GM19043 (cell line): ENCODE measurements around the gene CHRNB1.
"Not testable (repeated sequence)": the region's sequence is repeated elsewhere in the genome, so short reads cannot be mapped to it uniquely, and the experiment has no call there.

Experiments used
- ATAC-seq: cut with Tn5 transposase; IDR thresholded peaks from one replicate; pipeline ENCODE4 v1.9.1; 2021; ENCODE audit warnings: low read depth; ENCODE audit not compliant: unreplicated experiment

CHRNB1 gene

DNA sequence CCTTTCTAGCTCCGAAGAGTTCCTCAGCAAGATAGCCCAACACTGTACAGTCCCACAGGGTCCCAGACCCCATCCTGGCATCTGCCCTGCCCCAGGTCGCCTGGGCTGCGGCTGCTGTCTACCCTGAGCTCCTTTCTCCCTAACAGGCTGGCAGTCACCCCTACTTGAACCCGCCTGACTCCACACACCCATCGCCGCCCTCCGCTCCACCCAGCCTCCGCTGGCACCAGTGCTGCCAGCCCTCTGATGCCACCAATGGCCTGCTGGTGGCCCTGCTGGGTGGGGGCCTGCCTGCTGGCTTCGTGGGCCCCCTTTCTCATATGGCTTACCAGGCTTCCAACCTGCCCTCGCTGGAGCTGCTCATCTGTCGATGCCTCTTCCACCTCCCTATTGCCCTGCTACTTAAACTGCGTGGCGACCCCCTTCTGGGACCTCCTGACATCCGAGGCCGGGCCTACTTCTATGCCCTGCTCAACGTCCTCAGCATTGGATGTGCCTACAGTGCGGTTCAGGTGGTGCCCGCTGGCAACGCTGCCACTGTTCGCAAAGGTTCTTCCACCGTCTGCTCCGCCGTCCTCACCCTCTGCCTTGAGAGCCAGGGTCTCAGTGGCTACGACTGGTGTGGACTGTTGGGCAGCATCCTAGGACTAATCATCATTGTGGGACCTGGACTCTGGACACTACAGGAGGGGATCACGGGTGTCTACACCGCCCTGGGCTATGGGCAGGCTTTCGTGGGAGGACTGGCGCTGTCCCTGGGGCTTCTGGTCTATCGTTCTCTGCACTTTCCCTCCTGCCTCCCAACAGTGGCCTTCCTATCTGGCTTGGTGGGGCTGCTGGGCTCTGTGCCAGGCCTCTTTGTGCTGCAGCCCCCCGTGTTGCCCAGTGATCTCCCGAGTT is 37.2 kb downstream of the CHRNB1 start:
- ATAC-seq, result not testable (repeated sequence)

DNA sequence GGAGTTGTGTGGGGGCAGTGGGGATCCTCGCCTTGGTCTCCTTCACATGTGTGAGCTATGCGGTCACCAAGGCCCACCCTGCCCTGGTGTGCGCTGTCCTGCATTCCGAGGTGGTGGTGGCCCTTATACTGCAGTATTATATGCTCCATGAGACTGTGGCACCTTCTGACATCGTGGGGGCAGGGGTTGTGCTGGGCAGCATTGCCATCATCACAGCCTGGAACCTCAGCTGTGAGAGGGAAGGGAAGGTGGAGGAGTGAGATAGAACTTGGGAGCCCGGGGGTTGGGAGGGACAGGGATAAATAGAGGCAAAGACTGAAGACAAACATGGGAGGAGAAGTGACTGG is 37.9 kb downstream of the CHRNB1 start:
- not testable (repeated sequence) for ATAC-seq

DNA sequence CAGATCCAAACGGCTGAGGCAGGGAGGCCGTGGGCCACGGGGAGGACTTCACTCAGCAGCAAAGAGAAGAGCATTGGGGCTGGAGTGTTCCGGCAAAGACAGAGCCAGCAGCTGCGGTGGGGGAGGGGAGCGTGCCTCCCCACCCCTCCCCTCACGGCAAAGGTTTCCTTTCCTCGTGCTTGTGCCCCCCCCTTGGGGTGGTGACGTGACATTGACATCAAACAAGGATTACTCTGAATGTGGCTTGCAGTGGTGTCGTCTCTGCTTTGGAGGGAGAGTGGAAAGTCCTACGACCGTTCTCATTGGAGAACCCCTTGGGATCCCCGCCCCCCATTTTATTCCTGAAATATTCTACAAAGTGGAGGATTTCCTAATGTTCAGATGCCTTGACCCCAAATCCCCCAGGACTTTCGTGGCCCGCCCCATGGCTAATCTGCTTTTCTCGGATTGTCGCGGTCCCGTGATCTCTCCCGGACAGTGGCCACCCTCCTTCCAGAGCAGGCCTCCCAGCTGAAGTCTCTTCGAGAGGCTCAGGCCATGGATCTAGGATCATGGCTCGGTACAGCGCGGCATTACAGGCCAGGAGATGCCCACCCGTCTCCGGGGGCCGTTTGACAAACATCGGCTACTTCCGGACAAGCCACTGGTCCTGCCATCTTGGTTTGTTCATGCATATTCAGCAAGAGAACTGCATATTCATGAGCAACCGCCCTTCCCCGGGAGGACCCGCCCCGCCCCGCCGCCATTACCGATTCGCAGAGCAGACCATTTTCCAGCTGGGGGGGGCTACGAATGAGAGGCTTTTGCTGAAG is 38.6 kb downstream of the CHRNB1 start:
- ATAC-seq, result peak; percentile 44

DNA sequence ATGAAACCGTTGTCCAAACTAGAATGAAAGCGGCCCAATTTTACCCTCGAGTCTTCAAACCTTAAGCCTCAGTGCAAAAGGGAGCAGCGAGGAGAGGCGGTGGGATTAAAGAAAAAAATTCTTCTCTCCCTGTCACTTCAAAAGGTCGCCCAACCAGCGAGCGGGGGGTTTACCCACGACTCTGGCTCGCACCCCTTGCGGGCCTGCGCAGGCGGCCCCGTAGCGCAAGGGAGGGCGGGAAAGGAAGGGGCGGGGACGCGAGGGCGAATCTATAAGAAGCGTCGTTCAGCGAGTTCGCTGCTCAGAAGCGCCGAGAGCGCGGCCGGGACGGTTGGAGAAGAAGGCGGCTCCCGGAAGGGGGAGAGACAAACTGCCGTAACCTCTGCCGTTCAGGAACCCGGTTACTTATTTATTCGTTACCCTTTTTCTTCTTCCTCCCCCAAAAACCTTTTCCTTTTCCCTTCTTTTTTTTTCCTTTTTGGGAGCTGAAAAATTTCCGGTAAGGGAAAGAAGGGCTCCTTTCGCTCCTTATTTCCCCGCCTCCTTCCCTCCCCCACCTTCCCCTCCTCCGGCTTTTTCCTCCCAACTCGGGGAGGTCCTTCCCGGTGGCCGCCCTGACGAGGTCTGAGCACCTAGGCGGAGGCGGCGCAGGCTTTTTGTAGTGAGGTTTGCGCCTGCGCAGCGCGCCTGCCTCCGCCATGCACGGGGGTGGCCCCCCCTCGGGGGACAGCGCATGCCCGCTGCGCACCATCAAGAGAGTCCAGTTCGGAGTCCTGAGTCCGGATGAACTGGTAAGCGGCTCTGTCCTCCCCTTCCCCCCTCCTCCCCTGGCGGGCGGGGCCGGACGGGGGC is 39.4 kb downstream of the CHRNB1 start, which contains the start of gene POLR2A:
Gene POLR2A, plus strand, starts transcription at position 300 of the 852 bp plus-strand sequence.
- peak; percentile 40 for ATAC-seq

DNA sequence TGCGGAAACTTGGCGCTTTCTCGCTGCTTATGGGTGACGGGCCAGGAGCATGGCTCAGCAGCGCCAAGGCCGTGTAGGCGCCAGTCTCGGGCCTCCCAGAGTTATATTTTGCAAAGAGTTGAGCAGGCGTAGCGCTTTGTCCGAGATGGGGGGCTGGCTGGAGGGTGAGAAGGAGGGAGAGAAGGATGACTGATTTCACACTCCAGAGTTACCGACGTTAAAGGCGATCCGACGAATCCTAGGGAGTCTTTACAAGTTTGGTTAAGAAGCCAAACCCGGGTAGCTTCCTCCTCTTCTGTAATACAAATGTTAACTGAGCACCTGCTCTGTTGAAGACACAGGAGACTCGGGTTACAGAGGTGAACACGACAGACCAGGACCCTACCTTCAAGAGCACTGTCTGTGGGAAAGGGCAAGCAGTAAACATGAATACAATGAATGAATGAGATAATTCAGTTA is 40.1 kb downstream of the CHRNB1 start:
- ATAC-seq, result no peak

DNA sequence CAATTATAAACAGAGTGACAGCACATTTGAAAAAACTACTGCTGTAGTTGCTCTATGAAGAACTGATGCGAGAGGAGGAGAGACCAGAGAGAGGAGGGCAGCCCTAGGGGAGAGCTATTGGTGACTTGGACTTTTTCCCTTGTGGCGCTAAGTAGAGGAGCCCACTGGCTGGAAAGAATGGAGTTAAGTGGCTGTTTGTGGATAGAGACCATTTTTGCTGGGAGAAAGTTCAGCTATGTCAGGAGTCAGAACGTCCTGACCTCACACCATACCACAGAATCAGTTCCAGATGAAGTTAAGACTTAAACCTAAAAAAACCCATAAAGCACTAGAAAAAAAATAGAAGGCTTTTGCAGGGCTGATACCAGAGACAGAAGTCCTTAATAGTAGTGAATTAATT is 41.3 kb downstream of the CHRNB1 start:
- ATAC-seq, result no peak

DNA sequence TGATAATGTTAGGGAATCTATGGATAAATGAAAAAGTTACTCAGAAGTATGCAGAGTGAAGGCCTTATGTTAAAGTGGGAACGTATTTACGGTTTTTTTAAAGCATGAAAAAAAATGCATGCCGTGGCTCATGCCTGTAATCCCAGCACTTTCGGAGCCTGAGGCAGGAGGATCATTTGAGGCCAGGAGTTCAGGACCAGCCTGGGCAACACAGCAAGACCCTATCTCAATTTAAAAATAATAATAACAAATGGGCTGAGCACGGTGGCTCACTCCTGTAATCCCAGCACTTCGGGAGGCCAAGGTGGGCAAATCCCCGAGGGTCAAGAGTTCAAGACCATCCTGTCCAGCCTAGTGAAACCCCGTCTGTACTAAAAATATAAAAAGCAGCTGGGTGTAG is 45.3 kb downstream of the CHRNB1 start:
- ATAC-seq, result no peak

DNA sequence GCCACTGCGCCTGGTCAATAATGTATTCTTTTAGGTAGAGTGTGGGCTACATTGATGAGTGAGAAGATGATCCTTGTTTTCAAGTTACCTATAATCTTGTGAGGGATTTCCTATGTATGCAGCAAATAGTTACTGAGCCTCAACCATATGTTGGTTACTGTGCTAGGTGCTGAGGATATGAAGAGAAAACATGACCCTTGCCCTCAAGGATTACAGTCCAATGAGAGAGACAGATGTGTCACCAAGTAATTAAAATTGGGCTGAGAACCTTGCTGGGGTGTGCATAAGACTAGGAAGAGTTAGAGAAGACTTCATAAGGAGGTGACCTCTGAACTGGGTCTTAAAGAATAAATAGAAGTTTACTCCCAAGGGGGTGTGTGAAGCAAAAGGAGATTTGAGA is 46.7 kb downstream of the CHRNB1 start:
- no peak for ATAC-seq

DNA sequence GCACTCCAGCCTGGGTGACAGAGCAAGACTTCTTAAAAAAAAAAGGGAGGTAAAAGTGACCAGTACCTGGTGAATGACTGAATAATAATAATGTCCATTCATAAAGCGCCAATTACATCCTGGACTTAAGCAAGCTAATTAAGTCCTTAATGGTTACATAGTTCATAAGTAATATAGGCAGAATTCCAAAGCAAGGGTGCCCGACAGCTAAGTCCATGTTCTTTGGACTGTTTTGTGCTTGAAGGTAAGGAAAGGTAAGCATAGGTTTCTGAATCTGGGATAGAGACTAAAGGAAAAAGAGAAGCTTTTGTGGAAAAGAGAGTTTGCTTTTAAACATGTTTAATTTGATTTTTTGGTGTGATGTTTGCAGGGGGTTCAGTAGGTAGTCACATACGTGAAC is 49.1 kb downstream of the CHRNB1 start:
- no peak for ATAC-seq

DNA sequence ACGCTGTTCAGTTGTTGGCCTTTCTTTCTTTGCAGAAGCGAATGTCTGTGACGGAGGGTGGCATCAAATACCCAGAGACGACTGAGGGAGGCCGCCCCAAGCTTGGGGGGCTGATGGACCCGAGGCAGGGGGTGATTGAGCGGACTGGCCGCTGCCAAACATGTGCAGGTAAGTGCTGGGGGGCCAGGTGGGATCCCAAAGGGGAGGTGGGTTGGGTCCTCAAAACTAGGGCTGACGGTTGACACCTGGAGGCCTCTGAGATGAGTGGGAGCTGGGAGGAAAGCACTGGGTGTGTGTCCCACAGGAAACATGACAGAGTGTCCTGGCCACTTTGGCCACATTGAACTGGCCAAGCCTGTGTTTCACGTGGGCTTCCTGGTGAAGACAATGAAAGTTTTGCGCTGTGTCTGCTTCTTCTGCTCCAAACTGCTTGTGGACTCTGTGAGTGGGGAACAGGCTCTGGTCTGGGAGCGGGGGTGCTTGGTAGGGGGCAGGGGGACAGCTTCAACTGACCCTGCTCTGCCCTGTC is 51.1 kb downstream of the CHRNB1 start:
- no peak for ATAC-seq

DNA sequence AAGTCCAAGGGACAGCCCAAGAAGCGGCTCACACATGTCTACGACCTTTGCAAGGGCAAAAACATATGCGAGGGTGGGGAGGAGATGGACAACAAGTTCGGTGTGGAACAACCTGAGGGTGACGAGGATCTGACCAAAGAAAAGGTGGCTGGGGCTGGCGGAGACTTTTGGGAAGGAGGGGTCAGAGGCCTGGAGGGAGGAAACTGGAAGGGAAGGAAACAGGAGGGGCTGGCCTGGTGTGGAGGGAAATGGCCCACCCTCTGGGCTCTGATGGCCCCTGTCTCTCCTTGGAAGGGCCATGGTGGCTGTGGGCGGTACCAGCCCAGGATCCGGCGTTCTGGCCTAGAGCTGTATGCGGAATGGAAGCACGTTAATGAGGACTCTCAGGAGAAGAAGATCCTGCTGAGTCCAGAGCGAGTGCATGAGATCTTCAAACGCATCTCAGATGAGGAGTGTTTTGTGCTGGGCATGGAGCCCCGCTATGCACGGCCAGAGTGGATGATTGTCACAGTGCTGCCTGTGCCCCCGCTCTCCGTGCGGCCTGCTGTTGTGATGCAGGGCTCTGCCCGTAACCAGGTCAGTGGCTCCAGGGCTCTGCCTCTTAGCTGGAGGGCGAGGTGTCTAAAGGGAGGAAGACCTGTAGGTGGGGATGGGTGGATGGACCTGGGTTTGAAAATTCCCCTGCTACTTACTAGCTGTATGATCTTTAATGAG is 51.8 kb downstream of the CHRNB1 start:
- no peak for ATAC-seq

DNA sequence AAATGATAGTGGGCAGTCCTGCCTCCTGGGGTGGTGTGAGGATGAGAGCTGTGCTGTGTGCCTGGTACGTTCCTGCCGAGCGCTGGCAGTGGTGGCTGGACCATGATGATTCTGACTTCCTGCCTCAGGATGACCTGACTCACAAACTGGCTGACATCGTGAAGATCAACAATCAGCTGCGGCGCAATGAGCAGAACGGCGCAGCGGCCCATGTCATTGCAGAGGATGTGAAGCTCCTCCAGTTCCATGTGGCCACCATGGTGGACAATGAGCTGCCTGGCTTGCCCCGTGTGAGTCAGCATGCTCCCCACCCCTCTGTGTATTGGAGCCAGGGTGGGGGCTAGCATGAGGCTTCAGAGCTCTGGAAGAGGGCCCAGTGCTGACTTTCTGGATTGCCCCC is 52.4 kb downstream of the CHRNB1 start:
- no peak for ATAC-seq

DNA sequence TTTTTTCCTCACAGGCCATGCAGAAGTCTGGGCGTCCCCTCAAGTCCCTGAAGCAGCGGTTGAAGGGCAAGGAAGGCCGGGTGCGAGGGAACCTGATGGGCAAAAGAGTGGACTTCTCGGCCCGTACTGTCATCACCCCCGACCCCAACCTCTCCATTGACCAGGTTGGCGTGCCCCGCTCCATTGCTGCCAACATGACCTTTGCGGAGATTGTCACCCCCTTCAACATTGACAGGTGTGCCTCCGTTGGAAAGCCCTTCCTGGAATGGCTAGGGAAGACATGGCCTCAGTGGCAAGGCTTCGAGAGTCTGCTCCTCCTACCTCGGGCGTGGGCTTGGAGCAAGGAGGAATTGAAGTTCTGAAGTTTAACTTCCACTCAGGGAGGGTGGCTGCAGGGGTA is 52.8 kb downstream of the CHRNB1 start:
- ATAC-seq, result no peak

DNA sequence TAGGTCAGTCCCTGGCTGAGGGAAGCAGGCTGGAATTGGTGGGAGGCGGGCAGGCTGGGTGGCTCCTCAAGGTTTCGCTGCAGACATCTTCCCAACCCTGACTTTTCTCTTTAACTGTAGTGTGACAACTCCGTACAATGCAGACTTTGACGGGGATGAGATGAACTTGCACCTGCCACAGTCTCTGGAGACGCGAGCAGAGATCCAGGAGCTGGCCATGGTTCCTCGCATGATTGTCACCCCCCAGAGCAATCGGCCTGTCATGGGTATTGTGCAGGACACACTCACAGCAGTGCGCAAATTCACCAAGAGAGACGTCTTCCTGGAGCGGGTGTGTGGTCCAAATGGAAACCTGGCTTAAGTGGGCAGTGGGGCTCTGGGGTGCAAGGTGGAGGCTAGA is 54.3 kb downstream of the CHRNB1 start:
- no peak for ATAC-seq

DNA sequence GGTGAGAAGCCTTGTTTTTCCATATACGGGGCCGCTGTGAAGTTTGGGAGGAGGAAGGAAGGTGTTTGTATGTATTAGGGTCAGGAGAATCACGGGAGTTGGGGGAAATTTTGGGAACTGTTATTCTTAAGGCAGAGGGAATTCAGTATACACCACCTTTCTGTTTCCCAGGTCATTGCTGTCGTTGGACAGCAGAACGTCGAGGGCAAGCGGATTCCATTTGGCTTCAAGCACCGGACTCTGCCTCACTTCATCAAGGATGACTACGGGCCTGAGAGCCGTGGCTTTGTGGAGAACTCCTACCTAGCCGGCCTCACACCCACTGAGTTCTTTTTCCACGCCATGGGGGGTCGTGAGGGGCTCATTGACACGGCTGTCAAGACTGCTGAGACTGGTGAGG is 56.9 kb downstream of the CHRNB1 start:
- no peak for ATAC-seq

DNA sequence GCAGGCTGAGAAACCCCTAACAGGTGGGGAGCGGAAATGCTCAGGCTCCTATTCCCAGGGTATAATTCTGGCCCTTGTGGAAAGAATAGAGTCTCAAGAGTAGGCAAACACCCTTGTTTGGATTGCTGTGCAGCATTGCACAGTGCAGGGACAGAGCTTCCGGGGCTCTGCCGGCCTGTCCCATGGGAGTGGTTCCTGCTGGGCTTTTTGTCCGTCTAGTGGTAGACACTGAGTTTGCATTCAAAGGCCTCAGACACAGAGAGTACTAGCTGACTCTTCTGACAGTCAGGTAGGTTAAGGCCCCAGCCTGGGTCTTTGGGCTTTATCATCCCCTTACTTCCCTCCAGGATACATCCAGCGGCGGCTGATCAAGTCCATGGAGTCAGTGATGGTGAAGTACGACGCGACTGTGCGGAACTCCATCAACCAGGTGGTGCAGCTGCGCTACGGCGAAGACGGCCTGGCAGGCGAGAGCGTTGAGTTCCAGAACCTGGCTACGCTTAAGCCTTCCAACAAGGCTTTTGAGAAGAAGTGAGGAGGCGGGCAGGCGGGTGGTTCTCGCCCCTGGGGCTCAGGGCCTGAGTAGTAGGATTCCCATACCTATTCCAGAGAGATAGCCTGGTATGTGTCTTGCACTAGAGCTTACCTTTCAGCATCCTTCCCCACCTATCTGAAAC is 57.4 kb downstream of the CHRNB1 start:
- ATAC-seq, result no peak

DNA sequence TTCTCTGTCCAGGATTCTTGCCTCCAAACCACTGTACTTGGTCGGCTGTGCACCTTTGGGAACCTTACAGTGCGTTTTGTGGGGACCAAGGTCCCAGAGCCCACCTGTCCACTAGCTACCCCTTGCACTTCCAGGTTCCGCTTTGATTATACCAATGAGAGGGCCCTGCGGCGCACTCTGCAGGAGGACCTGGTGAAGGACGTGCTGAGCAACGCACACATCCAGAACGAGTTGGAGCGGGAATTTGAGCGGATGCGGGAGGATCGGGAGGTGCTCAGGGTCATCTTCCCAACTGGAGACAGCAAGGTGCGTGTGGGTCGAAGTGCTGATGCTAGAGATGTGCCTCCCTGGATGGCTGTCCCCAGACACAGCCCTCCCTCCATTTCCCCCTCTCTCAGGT is 58.1 kb downstream of the CHRNB1 start:
- ATAC-seq, result no peak

DNA sequence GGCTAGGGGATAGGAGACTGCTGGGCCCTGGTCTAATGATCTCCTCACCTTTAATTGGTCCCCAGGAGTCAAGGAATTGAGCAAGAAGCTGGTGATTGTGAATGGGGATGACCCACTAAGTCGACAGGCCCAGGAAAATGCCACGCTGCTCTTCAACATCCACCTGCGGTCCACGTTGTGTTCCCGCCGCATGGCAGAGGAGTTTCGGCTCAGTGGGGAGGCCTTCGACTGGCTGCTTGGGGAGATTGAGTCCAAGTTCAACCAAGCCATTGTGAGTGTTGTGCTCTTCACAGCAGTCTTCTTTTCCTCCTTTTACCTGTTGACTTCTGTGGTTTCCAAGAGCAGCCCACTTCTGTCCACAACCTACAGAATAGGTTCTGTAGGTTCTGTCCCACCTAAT is 58.7 kb downstream of the CHRNB1 start:
- ATAC-seq, result no peak
